GM23338 (cell line): ENCODE measurements around the gene FBXL17. TPM values are rescaled to one million over a fixed set of nuclear protein-coding genes. Genes with fewer than 3 reads are reported as not detected.

Experiments used
- ATAC-seq: fragments of 200-7000 bp; cut with Tn5 transposase; 3 replicates; pipeline ENCODE4 v1.9.1; 2020
- DNase-seq: peaks from one replicate; pipeline ENCODE4 v3.0.0-alpha.2; 2015; ENCODE audit warnings: low spot score
- H2AFZ ChIP-seq: fragments of 200-600 bp; sonication (generic); 2 replicates; pipeline ENCODE4 v1.8.0; 2016; ENCODE audit warnings: antibody characterized with exemption, mild to moderate bottlenecking, moderate library complexity
- H3F3A ChIP-seq: fragments of 200-600 bp; sonication (generic); replicated peaks from 2 replicates; pipeline ENCODE4 v1.8.0; 2017; ENCODE audit warnings: antibody characterized with exemption, mixed run types, low read depth
- H3K27ac ChIP-seq: fragments of 200-600 bp; sonication (generic); 2 replicates; pipeline ENCODE4 v1.6.1; 2016; ENCODE audit warnings: low read depth
- H3K27me3 ChIP-seq: fragments of 200-600 bp; sonication (generic); 2 replicates; pipeline ENCODE4 v1.8.0; 2016; ENCODE audit warnings: mild to moderate bottlenecking, mixed run types, moderate library complexity; ENCODE audit not compliant: insufficient read depth
- H3K36me3 ChIP-seq: fragments of 200-600 bp; sonication (generic); 2 replicates; pipeline ENCODE4 v1.8.0; 2016; ENCODE audit warnings: mild to moderate bottlenecking; ENCODE audit not compliant: insufficient read depth
- H3K4me1 ChIP-seq: fragments of 200-600 bp; sonication (generic); 2 replicates; pipeline ENCODE4 v1.8.0; 2016; ENCODE audit warnings: mild to moderate bottlenecking, moderate library complexity; ENCODE audit not compliant: insufficient read depth
- H3K4me2 ChIP-seq: fragments of 200-600 bp; sonication (generic); 2 replicates; pipeline ENCODE4 v1.7.1; 2017; ENCODE audit warnings: mixed run types
- H3K4me3 ChIP-seq: fragments of 200-600 bp; sonication (generic); 2 replicates; pipeline ENCODE4 v1.6.1; 2016; ENCODE audit warnings: mixed run types
- H3K79me2 ChIP-seq: fragments of 200-600 bp; sonication (generic); replicated peaks from 2 replicates; pipeline ENCODE4 v1.8.0; 2017; ENCODE audit warnings: mild to moderate bottlenecking; ENCODE audit not compliant: insufficient read depth
- H3K9me2 ChIP-seq: fragments of 200-600 bp; sonication (generic); 2 replicates; pipeline ENCODE4 v1.8.0; 2017; ENCODE audit not compliant: insufficient read depth
- H4K20me1 ChIP-seq: fragments of 200-600 bp; sonication (generic); replicated peaks from 2 replicates; pipeline ENCODE4 v1.8.0; 2017; ENCODE audit warnings: mild to moderate bottlenecking; ENCODE audit not compliant: insufficient read depth
- H3K27ac Mint-ChIP-seq: 2 replicates; pipeline ENCODE4 v1.8.0; 2020; ENCODE audit warnings: inconsistent platforms, mild to moderate bottlenecking, moderate library complexity, mixed read lengths
- H3K27me3 Mint-ChIP-seq: 3 replicates; pipeline ENCODE4 v1.8.0; 2022; ENCODE audit warnings: low read depth, mild to moderate bottlenecking, moderate library complexity, mixed read lengths, inconsistent platforms; ENCODE audit not compliant: insufficient read depth, poor library complexity
- H3K36me3 Mint-ChIP-seq: 3 replicates; pipeline ENCODE4 v1.8.0; 2021; ENCODE audit warnings: low read depth, mild to moderate bottlenecking, inconsistent platforms, moderate library complexity, mixed read lengths
- H3K4me1 Mint-ChIP-seq: 3 replicates; pipeline ENCODE4 v1.8.0; 2020; ENCODE audit warnings: mild to moderate bottlenecking, inconsistent platforms, mixed read lengths
- H3K4me3 Mint-ChIP-seq: 3 replicates; pipeline ENCODE4 v1.8.0; 2021; ENCODE audit warnings: moderate library complexity, mild to moderate bottlenecking, inconsistent platforms, mixed read lengths
- H3K9me3 Mint-ChIP-seq: 3 replicates; pipeline ENCODE4 v1.8.0; 2020; ENCODE audit warnings: moderate library complexity, mild to moderate bottlenecking, inconsistent platforms, mixed read lengths
- CREB1 ChIP-seq: fragments of 250-450 bp; sonication (Bioruptor Pico); IDR thresholded peaks from 2 replicates; pipeline ENCODE4 v1.5.0; 2020; ENCODE audit warnings: low read depth, mild to moderate bottlenecking, moderate library complexity
- ETS1 ChIP-seq: IDR thresholded peaks from 2 replicates; pipeline ENCODE4 v1.6.1; 2016; ENCODE audit warnings: antibody characterized with exemption
- JUNB ChIP-seq: IDR thresholded peaks from one replicate; pipeline ENCODE4 v1.6.1; 2016; ENCODE audit warnings: antibody characterized with exemption; ENCODE audit not compliant: unreplicated experiment
- NANOG ChIP-seq: IDR thresholded peaks from 2 replicates; pipeline ENCODE4 v1.6.1; 2016; ENCODE audit warnings: antibody characterized with exemption, borderline replicate concordance
- REST ChIP-seq: IDR thresholded peaks from one replicate; pipeline ENCODE4 v1.6.1; 2018; ENCODE audit warnings: antibody characterized with exemption; ENCODE audit not compliant: unreplicated experiment
- ZNF462 ChIP-seq: fragments of 250-450 bp; sonication (Bioruptor Pico); IDR thresholded peaks from 2 replicates; pipeline ENCODE4 v1.5.0; 2020; ENCODE audit warnings: mild to moderate bottlenecking, moderate library complexity
- polyA plus RNA-seq: library from polyadenylated mRNA; unstranded; fragments of >200 nt; fragmentation: Nextera tagmentation; extraction: Ambion mirVana; gene quantifications from 2 replicates; pipeline ENCODE4 v1.2.1, GENCODE V29; 2016
- total RNA-seq: library from RNA; depleted of rRNA; stranded (reverse); fragments of >200 nt; shearing (Covaris generic); gene quantifications from 2 replicates; pipeline ENCODE4 v1.2.3, GENCODE V29; 2014
- TF ChIP-seq, protein P1 (sequence below), 2 experiments: fragments of 200-600 bp in 1 of 2; sonication (generic) in 1 of 2; conservative IDR thresholded peaks; 2 replicates each; pipeline versions ENCODE4 v1.5.1 to v1.6.1; 2016 to 2017; ENCODE audit warnings: antibody characterized with exemption in 2 of 2, low read depth in 2 of 2, mild to moderate bottlenecking in 2 of 2, moderate library complexity in 1 of 2

The FBXL17 gene
- total and polyA plus RNA-seq, 2 experiments from 2014 or later = 2.0 to 2.7 TPM

DNA sequence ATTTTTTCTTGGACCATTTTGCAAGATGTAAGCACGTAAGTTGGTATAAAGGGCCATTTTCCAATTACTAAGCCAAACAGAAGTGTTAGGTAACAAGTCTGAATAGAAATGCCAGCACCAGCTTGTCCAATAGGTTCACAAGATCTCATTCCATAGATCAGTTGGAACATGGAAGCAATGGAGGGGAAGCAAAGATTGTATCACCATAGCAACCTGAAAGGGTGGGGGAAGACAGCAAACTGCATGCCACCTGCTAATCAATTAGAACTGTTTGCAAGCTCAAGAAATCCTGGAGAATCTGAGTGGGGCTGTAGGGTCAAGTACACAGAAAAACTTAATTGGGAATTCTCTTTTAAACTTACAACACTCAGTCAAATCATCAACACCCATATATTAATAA is 446.3 kb downstream of the FBXL17 start:
- no peaks in the 10 kb centered on the region for H3K36me3 Mint-ChIP-seq
- Histone ChIP-seq H3K4me2 (no peak overlapping the region), H2AFZ (no peak overlapping the region), H3K27ac (0 out of 2 replicates have a peak overlapping the region, but pooled peaks have one; percentile 35), H3K27me3 (no peaks in the 10 kb centered on the region), H4K20me1 (no peaks in the 10 kb centered on the region), H3K36me3 (no peaks in the 10 kb centered on the region), H3K9me2 (no peaks in the 10 kb centered on the region), H3K4me3 (no peak overlapping the region), H3K4me1 (peaks cover 48% of the 10 kb centered on the region), H3K79me2 (no peaks in the 10 kb centered on the region), H3F3A (no peaks in the 10 kb centered on the region)
- peaks cover 2% of the 10 kb centered on the region for H3K27me3 Mint-ChIP-seq
- TF ChIP-seq ETS1 (no peak), CREB1 (CRISPR knock-in tag) (no peak), JUNB (no peak), REST (no peak), NANOG (no peak), ZNF462 (CRISPR knock-in tag) (no peak)
- TF ChIP-seq, protein P1, sequence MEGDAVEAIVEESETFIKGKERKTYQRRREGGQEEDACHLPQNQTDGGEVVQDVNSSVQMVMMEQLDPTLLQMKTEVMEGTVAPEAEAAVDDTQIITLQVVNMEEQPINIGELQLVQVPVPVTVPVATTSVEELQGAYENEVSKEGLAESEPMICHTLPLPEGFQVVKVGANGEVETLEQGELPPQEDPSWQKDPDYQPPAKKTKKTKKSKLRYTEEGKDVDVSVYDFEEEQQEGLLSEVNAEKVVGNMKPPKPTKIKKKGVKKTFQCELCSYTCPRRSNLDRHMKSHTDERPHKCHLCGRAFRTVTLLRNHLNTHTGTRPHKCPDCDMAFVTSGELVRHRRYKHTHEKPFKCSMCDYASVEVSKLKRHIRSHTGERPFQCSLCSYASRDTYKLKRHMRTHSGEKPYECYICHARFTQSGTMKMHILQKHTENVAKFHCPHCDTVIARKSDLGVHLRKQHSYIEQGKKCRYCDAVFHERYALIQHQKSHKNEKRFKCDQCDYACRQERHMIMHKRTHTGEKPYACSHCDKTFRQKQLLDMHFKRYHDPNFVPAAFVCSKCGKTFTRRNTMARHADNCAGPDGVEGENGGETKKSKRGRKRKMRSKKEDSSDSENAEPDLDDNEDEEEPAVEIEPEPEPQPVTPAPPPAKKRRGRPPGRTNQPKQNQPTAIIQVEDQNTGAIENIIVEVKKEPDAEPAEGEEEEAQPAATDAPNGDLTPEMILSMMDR (conservative IDR thresholded peaks at IDR 0.05; ENCODE audit: low read depth in 2 of 2) = no peak
- H3K4me3 Mint-ChIP-seq = no peak overlapping the region
- ATAC-seq (peak; percentile 21; the same call in 1 of the 3 replicates), DNase-seq (peak; percentile 43)
- H3K27ac Mint-ChIP-seq = no peak overlapping the region; the same call in 1 of the 2 replicates
- peaks cover 40% of the 10 kb centered on the region for H3K4me1 Mint-ChIP-seq
- no peaks in the 10 kb centered on the region for H3K9me3 Mint-ChIP-seq
